H9 (cell line): ENCODE results near the gene CLSTN3. TPM values are rescaled to one million over a fixed set of nuclear protein-coding genes. Genes with fewer than 3 reads are reported as not detected.

Source experiments
- DNase-seq: peaks from one replicate; pipeline ENCODE4 v3.0.0-alpha.2; 2017
- H2AFZ ChIP-seq: one replicate; pipeline ENCODE4 v1.6.1; 2013; ENCODE audit warnings: mild to moderate bottlenecking, low read length, control low read depth, moderate library complexity
- H2AK5ac ChIP-seq: 2 replicates; pipeline ENCODE4 v1.6.1; 2013; ENCODE audit warnings: low read length, control low read depth, mixed read lengths; ENCODE audit not compliant: insufficient read length
- H2BK120ac ChIP-seq: one replicate; pipeline ENCODE4 v1.6.1; 2013; ENCODE audit warnings: low read depth, mild to moderate bottlenecking, low read length, control low read depth, inconsistent platforms; ENCODE audit not compliant: poor library complexity, severe bottlenecking
- H2BK12ac ChIP-seq: 2 replicates; pipeline ENCODE4 v1.6.1; 2013; ENCODE audit warnings: low read length, control low read depth, mixed read lengths, low read depth; ENCODE audit not compliant: insufficient read length
- H2BK15ac ChIP-seq: 2 replicates; pipeline ENCODE4 v1.6.1; 2013; ENCODE audit warnings: low read depth, low read length, control low read depth
- H2BK20ac ChIP-seq: one replicate; pipeline ENCODE4 v1.6.1; 2013; ENCODE audit warnings: low read depth, mild to moderate bottlenecking, low read length, control low read depth, inconsistent platforms; ENCODE audit not compliant: poor library complexity, severe bottlenecking
- H2BK5ac ChIP-seq: 2 replicates; pipeline ENCODE4 v1.6.1; 2013; ENCODE audit warnings: low read length, control low read depth, mixed read lengths; ENCODE audit not compliant: insufficient read length
- H3K14ac ChIP-seq: 2 replicates; pipeline ENCODE4 v1.6.1; 2013; ENCODE audit warnings: low read length, control low read depth; ENCODE audit not compliant: insufficient read depth
- H3K18ac ChIP-seq: 2 replicates; pipeline ENCODE4 v1.6.1; 2013; ENCODE audit warnings: low read depth, mild to moderate bottlenecking, mixed read lengths, low read length, control low read depth; ENCODE audit not compliant: insufficient read length
- H3K23ac ChIP-seq: 2 replicates; pipeline ENCODE4 v1.6.1; 2013; ENCODE audit warnings: low read length, control low read depth, mixed read lengths, low read depth; ENCODE audit not compliant: insufficient read length
- H3K23me2 ChIP-seq: 2 replicates; pipeline ENCODE4 v1.6.1; 2013; ENCODE audit warnings: low read depth, mild to moderate bottlenecking, mixed read lengths, low read length, control low read depth; ENCODE audit not compliant: insufficient read length, poor library complexity, severe bottlenecking
- H3K27ac ChIP-seq: 2 replicates; pipeline ENCODE4 v1.5.1; 2013; ENCODE audit warnings: low read length, control low read depth, mixed read lengths, low read depth; ENCODE audit not compliant: insufficient read length
- H3K27me3 ChIP-seq: 2 replicates; pipeline ENCODE4 v1.6.1; 2013; ENCODE audit warnings: low read length, control low read depth, inconsistent platforms; ENCODE audit not compliant: insufficient read depth
- H3K4ac ChIP-seq: 2 replicates; pipeline ENCODE4 v1.6.1; 2013; ENCODE audit warnings: low read depth, mild to moderate bottlenecking, control low read depth, inconsistent platforms, low read length, moderate library complexity
- H3K4me1 ChIP-seq: 2 replicates; pipeline ENCODE4 v1.6.1; 2013; ENCODE audit warnings: low read length, control low read depth, inconsistent platforms; ENCODE audit not compliant: insufficient read depth
- H3K4me2 ChIP-seq: 2 replicates; pipeline ENCODE4 v1.6.1; 2013; ENCODE audit warnings: low read length, control low read depth, mixed read lengths; ENCODE audit not compliant: insufficient read length, insufficient read depth
- H3K56ac ChIP-seq: 2 replicates; pipeline ENCODE4 v1.6.1; 2013; ENCODE audit warnings: low read depth, mild to moderate bottlenecking, mixed read lengths, low read length, control low read depth; ENCODE audit not compliant: insufficient read length
- H3K79me1 ChIP-seq: 2 replicates; pipeline ENCODE4 v1.6.1; 2013; ENCODE audit warnings: low read depth, mild to moderate bottlenecking, moderate library complexity, low read length, control low read depth, inconsistent platforms; ENCODE audit not compliant: insufficient read depth, poor library complexity, severe bottlenecking
- H3K79me2 ChIP-seq: 2 replicates; pipeline ENCODE4 v1.6.1; 2013; ENCODE audit warnings: low read length, control low read depth, inconsistent platforms; ENCODE audit not compliant: insufficient read depth
- H3K9ac ChIP-seq: 2 replicates; pipeline ENCODE4 v1.6.1; 2013; ENCODE audit warnings: low read length, control low read depth, mixed read lengths; ENCODE audit not compliant: insufficient read length; ENCODE audit errors: extremely low read depth
- H3K9me3 ChIP-seq: one replicate; pipeline ENCODE4 v1.6.1; 2013; ENCODE audit warnings: low read depth, low read length, inconsistent platforms; ENCODE audit not compliant: control insufficient read depth
- H3T11ph ChIP-seq: one replicate; pipeline ENCODE4 v1.6.1; 2013; ENCODE audit warnings: mild to moderate bottlenecking, low read length, control low read depth, inconsistent platforms
- H4K20me1 ChIP-seq: one replicate; pipeline ENCODE4 v1.6.1; 2013; ENCODE audit not compliant: control insufficient read depth, insufficient read length, insufficient read depth
- H4K5ac ChIP-seq: 2 replicates; pipeline ENCODE4 v1.6.1; 2013; ENCODE audit warnings: low read depth, mild to moderate bottlenecking, mixed read lengths, low read length, control low read depth; ENCODE audit not compliant: insufficient read length
- H4K8ac ChIP-seq: replicated peaks from 2 replicates; pipeline ENCODE4 v1.6.1; 2013; ENCODE audit warnings: low read length, control low read depth, mixed read lengths, low read depth; ENCODE audit not compliant: insufficient read length
- H4K91ac ChIP-seq: 2 replicates; pipeline ENCODE4 v1.6.1; 2013; ENCODE audit warnings: low read depth, mild to moderate bottlenecking, moderate library complexity, mixed read lengths, low read length, control low read depth; ENCODE audit not compliant: insufficient read length
- H3K27ac Mint-ChIP-seq, 3 experiments: 2 replicates in 2 of 3; 3 replicates in 1 of 3; pipeline ENCODE4 v1.8.0; 2020 to 2021; ENCODE audit warnings: mixed read lengths in 3 of 3, mild to moderate bottlenecking in 1 of 3, moderate library complexity in 1 of 3
- H3K27me3 Mint-ChIP-seq: 2 replicates; pipeline ENCODE4 v1.8.0; 2021; ENCODE audit warnings: low read depth, mild to moderate bottlenecking, moderate library complexity, mixed read lengths
- H3K36me3 Mint-ChIP-seq, 3 experiments: 2 replicates in 2 of 3; 3 replicates in 1 of 3; pipeline ENCODE4 v1.8.0; 2020 to 2021; ENCODE audit warnings: low read depth in 3 of 3, mixed read lengths in 3 of 3; ENCODE audit not compliant: insufficient read depth in 1 of 3
- H3K4me1 Mint-ChIP-seq, 2 experiments: 2 replicates each; pipeline ENCODE4 v1.8.0; 2020; ENCODE audit warnings: mixed read lengths in 2 of 2
- H3K4me3 Mint-ChIP-seq, 2 experiments: 2 replicates in 1 of 2; 3 replicates in 1 of 2; pipeline ENCODE4 v1.8.0; 2020 to 2021; ENCODE audit warnings: mild to moderate bottlenecking in 2 of 2, mixed read lengths in 2 of 2, moderate library complexity in 1 of 2
- H3K9me3 Mint-ChIP-seq, 2 experiments: 2 replicates in 1 of 2; 3 replicates in 1 of 2; pipeline ENCODE4 v1.8.0; 2020; ENCODE audit warnings: mild to moderate bottlenecking in 2 of 2, mixed read lengths in 2 of 2, moderate library complexity in 1 of 2
- CTCF ChIP-seq: fragments of 200-600 bp; sonication (generic); conservative IDR thresholded peaks from 3 replicates; pipeline ENCODE4 v1.8.0; 2021; ENCODE audit warnings: antibody characterized with exemption, mild to moderate bottlenecking
- WGBS: extraction: QIAGEN DNeasy Blood & Tissue Kit; methylation state at CpG from one replicate; pipeline ENCODE4 v1.1.7; 2013; ENCODE audit warnings: missing lambda C conversion rate, low lambda C conversion rate, mixed read lengths; ENCODE audit not compliant: insufficient read length; ENCODE audit errors: extremely low coverage; 5-methylcytosine and 5-hydroxymethylcytosine counted together
- total RNA-seq: library from RNA; stranded (reverse); gene quantifications from 2 replicates; pipeline ENCODE4 v1.2.1, GENCODE V29; 2021

The CLSTN3 gene
- total RNA-seq, 1 experiment from 2014 or later, result 26.2 TPM

GRCh38 chr12:7156259-7157197 lies 26.4 kb downstream of the CLSTN3 start:
- Histone ChIP-seq H3K4me1 (no peaks in the 10 kb centered on the region), H3K79me1 (no peaks in the 10 kb centered on the region), H4K8ac (no peak overlapping the region), H2AK5ac (no peak overlapping the region), H3K27me3 (no peaks in the 10 kb centered on the region), H2AFZ (no peak overlapping the region), H3K9ac (no peak overlapping the region), H2BK5ac (no peak overlapping the region), H3K18ac (no peak overlapping the region), H3K23me2 (no peaks in the 10 kb centered on the region), H2BK120ac (no peak overlapping the region), H4K20me1 (no peaks in the 10 kb centered on the region), H4K91ac (no peak overlapping the region), H2BK12ac (no peak overlapping the region), H3T11ph (no peak overlapping the region), H3K79me2 (no peaks in the 10 kb centered on the region), H3K14ac (no peak overlapping the region), H3K23ac (no peak overlapping the region), H2BK15ac (no peak overlapping the region), H3K4me2 (no peak overlapping the region), H3K4ac (no peak overlapping the region), H4K5ac (no peak overlapping the region), H3K9me3 (no peaks in the 10 kb centered on the region), H3K56ac (no peak overlapping the region), H3K27ac (no peak overlapping the region), H2BK20ac (no peak overlapping the region)
- Mint-ChIP-seq H3K9me3 (no peaks in the 10 kb centered on the region), H3K27ac (peak overlapping the region in 1 of 3 experiments; percentile 45; a peak in 1 of 7 replicates), H3K27me3 (peaks cover 6% of the 10 kb centered on the region; the same call in 1 of the 2 replicates), H3K4me3 (no peak overlapping the region), H3K36me3 (peaks cover 0 to 7% (median 5%) of the 10 kb centered on the region in 3 experiments; a peak in 3 of 7 replicates), H3K4me1 (no peaks in the 10 kb centered on the region)
- no CpG with 5 or more reads among the region's 24 CpGs for WGBS
- no peak for TF ChIP-seq CTCF
- DNase-seq, result no peak
